ENCODE results near the gene CASTOR1. TPM values are rescaled to one million over a fixed set of nuclear protein-coding genes. Genes with fewer than 3 reads are reported as not detected.

Gene CASTOR1
- total RNA-seq, 1 donor from 2014 or later: 11.6 TPM

- DNase-seq (ENCODE audit: low spot score): no peak
Observed at GRCh38 chr22:30286331-30286730, 3.0 kb downstream of the CASTOR1 start.

- no peak for DNase-seq (ENCODE audit: low spot score)
Observed at GRCh38 chr22:30285846-30286200, 3.5 kb downstream of the CASTOR1 start.

GRCh38 chr22:30285176-30285845 lies 4.0 kb downstream of the CASTOR1 start:
- no peak for DNase-seq (ENCODE audit: low spot score)

DNA sequence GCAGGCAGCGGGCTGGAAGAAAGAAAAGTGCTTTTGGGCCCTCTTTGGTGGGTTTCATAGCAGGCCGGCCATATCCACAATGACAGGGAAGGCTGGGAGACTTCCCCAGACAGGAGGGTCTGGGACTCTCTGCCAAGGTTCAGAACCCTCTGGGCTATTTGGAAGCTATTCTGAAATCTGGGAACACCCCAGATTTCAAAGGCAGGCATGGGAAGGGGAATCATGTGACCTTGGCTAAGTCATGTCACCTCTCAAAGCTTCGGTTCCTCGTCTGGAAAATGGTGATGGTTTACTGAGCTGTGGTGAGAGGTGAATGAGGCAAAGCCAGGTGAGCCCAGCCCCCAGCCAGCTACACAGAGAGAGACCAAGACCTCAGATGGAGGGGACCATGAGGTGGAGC lies 4.6 kb downstream of the CASTOR1 start:
- no peak for DNase-seq (ENCODE audit: low spot score)

DNA sequence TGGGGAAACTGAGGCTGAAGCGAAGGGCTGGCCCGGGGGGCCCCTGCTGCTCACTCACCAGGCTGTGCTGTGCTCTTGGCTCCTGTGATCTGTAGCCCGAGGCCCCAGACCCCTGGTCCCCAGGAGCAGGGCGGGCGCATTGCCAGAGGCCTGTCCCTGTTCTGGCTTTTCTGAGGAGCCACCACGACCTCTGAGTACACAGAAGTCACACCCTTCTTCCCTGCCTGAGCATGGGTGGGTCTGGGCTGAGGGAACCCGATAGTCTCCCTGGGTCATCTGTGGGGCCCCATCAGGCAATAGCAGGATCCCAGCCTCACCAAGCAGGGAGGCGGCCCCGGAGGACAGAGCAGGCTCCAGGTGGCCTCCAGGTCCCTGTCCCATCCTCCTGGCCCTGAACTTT lies 5.1 kb downstream of the CASTOR1 start:
- no peak for DNase-seq (ENCODE audit: low spot score)

- DNase-seq (ENCODE audit: low spot score): no peak
Observed at GRCh38 chr22:30283342-30283741, 6.0 kb downstream of the CASTOR1 start.

- DNase-seq (ENCODE audit: low spot score): no peak
Observed at GRCh38 chr22:30282616-30283046, 6.7 kb downstream of the CASTOR1 start.

DNA sequence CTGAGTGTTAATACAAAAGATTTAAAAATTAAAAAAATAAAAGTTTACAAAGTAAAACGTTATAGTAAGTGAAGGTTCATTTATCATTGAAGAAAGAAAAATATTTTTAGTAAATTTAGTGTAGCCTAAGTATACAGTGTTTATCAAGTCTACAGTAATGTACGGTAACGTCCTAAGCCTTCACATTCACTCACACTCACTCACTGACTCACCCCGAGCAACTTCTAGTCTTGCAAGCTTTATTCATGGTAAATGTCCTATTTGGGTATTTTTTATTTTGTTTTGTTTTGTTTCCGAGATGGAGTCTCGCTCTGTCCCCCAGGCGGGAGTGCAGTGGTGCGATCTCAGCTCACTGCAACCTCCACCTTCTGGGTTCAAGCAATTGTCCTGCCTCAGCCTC lies 8.8 kb downstream of the CASTOR1 start:
- no peak for DNase-seq (ENCODE audit: low spot score)

- no peak for DNase-seq (ENCODE audit: low spot score)
Observed at GRCh38 chr22:30279932-30280331, 9.4 kb downstream of the CASTOR1 start.

- DNase-seq (ENCODE audit: low spot score): no peak
Observed at GRCh38 chr22:30279046-30279788, 10.1 kb downstream of the CASTOR1 start.

DNA sequence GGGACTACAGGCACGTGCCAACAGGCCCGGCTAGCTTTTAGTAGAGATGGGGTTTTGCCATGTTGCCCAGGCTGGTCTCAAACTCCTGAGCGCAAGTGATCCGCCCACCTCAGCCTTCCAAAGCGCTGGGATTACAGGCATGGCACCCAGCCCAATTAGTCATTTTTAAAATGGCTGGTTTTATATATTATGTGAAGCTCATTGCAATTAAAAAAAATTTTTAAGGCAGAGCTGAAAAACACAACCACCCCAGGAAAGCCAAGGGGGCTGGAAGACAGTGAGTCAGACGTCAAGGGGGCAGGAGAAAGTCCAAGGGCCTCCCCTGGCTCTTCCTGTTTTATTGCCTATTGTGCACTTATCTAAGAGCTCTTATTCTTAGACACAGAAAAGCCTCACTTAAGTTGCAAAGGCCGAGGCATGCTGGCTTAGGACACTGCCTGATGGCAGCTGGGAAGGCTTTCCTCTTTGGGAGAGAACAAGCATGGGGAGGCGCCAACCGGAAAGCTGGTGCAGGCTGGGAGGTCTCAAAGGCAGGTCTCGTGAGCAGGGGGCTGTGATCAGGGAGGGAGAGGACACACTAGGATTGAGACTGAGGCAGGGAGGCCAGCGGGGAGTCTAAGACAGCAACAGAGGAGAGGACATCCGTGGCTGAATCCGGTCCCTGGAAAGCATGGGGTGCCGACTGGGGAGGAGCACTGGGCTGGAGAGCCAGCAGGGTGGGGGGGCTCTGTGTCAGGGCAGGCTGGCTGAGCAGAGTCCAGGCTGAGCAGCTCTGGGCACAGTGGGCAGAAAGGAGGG lies 11.6 kb downstream of the CASTOR1 start:
- DNase-seq (ENCODE audit: low spot score): no peak

- no peak for DNase-seq (ENCODE audit: low spot score)
Observed at GRCh38 chr22:30276039-30276438, 13.3 kb downstream of the CASTOR1 start.

DNA sequence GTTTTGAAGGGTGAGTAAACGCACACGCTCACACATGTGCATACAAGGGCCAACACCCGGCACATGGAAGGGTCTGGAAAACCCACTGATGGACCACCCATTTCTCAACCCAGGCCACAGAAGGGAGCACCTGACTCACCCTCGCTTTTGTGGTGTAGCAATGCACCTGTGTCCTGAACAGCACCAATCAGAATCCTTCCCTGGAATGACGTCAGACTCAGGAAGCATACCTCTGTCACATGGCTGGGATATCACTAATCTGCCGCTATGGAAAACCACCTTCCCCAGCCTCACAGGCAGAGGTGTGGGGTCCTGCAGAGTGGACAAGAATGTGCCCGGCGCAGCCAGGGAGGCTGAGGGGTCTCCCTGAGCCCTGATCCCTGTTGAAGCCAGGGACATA lies 13.7 kb downstream of the CASTOR1 start:
- DNase-seq (ENCODE audit: low spot score): no peak

DNA sequence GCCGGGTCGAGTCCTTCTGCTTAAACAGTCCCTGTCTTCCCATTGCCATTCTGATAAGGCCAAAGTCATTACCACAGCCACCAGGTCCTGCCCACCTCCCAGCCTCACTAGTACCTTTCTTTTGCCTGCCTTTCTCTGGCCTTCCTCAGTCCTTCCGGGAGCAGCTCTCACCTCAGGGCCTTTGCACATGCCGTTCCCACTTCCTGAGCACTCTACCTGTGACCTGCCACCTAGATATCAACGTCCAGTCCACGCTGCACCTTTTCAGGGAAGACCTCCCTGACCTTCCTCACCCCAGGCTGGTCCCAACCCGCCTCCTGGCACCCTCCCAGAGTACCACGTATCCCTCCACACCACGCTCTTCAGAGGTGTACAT lies 14.9 kb downstream of the CASTOR1 start:
- DNase-seq (ENCODE audit: low spot score): no peak

- DNase-seq (ENCODE audit: low spot score): no peak
Observed at GRCh38 chr22:30273711-30274436, 15.4 kb downstream of the CASTOR1 start.

DNA sequence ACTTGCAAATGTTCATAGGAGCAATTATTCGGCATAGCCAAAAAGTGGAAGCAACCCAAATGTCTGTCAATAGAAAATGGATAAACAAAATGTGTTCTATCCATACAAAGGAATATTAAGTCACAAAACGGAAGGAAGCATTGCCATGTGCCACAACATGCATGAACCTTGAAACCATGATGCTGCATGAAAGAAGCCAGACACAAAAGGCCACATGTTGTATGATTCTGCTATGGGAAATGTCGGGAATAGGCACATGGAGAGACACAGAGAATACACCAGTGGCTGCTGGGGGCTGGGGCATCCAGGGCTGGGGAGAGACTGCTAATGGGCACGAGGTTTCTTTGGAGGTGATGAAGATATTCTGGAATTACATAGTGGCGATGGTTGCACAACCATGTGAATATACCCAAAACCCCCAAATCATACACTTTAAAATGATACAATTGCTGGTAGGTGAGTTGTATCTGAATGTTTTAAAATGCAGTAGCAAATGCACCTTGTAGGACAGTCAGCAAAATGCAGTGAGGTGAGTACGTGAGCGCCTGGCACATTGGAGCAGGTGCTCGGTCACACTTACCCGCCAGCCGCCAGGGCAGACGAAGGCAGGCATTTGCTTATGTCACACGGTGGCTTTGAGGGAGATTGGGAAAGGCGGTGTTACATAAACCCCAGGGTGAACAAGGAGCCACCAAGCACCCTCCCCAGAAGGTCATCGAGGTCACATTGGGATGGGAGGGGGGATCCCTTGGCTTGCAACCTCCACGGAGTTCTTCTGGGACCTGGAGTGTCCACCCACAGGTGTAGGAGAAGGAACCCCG lies 16.3 kb downstream of the CASTOR1 start:
- no peak for DNase-seq (ENCODE audit: low spot score)

DNA sequence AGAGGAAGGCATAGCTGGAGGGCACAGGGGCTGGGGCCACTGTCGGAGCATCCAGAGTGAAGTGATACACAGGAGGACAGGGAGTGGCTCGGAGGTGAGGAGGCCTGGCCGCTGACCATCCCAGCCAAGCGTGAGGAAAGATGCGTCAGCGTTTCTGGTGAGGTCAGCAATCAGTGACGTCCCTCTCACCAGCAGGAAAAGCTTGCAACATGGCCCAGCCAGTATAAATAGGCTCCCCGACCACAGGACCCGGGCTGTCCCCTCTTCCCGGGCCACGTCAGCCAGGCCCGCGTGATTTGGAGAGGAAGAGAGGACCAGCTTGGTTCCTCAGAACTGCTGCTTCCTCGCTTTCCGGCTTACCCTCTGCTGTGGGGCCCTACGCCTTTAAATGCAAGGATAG lies 18.5 kb downstream of the CASTOR1 start:
- no peak for DNase-seq (ENCODE audit: low spot score)

- no peak for DNase-seq (ENCODE audit: low spot score)
Observed at GRCh38 chr22:30268331-30268730, 21.0 kb downstream of the CASTOR1 start.

GRCh38 chr22:30267382-30268302 lies 21.7 kb downstream of the CASTOR1 start:
- DNase-seq (ENCODE audit: low spot score): no peak

Measured in mesenteric fat pad (tissue), 1 donor.